BE2C (cell line): Measurements from ENCODE around the gene COPS7A.

Experiments
- DNase-seq: peaks from one replicate; pipeline ENCODE4 v3.0.0-alpha.2; 2020
- H3K27me3 ChIP-seq: fragments of 250-450 bp; sonication (Bioruptor Pico); 2 replicates; pipeline ENCODE4 v1.5.1; 2020; ENCODE audit warnings: mild to moderate bottlenecking
- H3K36me3 ChIP-seq: fragments of 250-450 bp; sonication (Bioruptor Pico); 2 replicates; pipeline ENCODE4 v1.5.1; 2020; ENCODE audit warnings: mild to moderate bottlenecking
- H3K4me1 ChIP-seq: fragments of 250-450 bp; sonication (Bioruptor Pico); 2 replicates; pipeline ENCODE4 v1.5.1; 2020
- H3K4me3 ChIP-seq: 2 replicates; pipeline ENCODE4 v1.5.1; 2011; ENCODE audit warnings: low read depth, low read length
- H3K9me3 ChIP-seq: fragments of 250-450 bp; sonication (Bioruptor Pico); 2 replicates; pipeline ENCODE4 v1.5.1; 2020
- CTCF ChIP-seq: IDR thresholded peaks from 2 replicates; pipeline ENCODE4 v1.5.1; 2012; ENCODE audit warnings: mild to moderate bottlenecking, low read depth, low read length

Gene COPS7A

GRCh38 chr12:6688999-6689882 lies 34.6 kb upstream of the COPS7A start, which contains the start of gene ZNF384:
TSS of gene ZNF384 (minus strand) at chr12:6689375. CDS start at chr12:6679520, 9,855 bp downstream.
- Histone ChIP-seq H3K27me3 (no peaks in the 10 kb centered on the region), H3K4me3 (peak within 1 kb of the TSS; percentile 79), H3K36me3 (peaks cover 10% of the 10 kb centered on the region), H3K4me1 (no peaks in the 10 kb centered on the region), H3K9me3 (no peaks in the 10 kb centered on the region)
- peak; percentile 11; the same call in 1 of the 2 replicates for TF ChIP-seq CTCF
- DNase-seq: peak; percentile 96

- no peak for TF ChIP-seq CTCF
- no peaks in the 10 kb centered on the region for H3K9me3 ChIP-seq
- H3K4me3 ChIP-seq: no peak overlapping the region
- H3K27me3 ChIP-seq: no peaks in the 10 kb centered on the region
- H3K4me1 ChIP-seq: no peaks in the 10 kb centered on the region
- H3K36me3 ChIP-seq: no peaks in the 10 kb centered on the region; the same call in 1 of the 2 replicates
- no peak for DNase-seq
Observed at GRCh38 chr12:6691473-6691872, 32.4 kb upstream of the COPS7A start.

- Histone ChIP-seq H3K4me3 (no peak overlapping the region), H3K9me3 (no peaks in the 10 kb centered on the region), H3K4me1 (no peaks in the 10 kb centered on the region), H3K27me3 (no peaks in the 10 kb centered on the region), H3K36me3 (no peaks in the 10 kb centered on the region)
- no peak for DNase-seq
- TF ChIP-seq CTCF: no peak
Observed at GRCh38 chr12:6692888-6693287, 31.0 kb upstream of the COPS7A start.

- no peaks in the 10 kb centered on the region for H3K36me3 ChIP-seq
- no peaks in the 10 kb centered on the region for H3K4me1 ChIP-seq
Observed at GRCh38 chr12:6693832-6694355, 30.0 kb upstream of the COPS7A start.

GRCh38 chr12:6694701-6695100 lies 29.1 kb upstream of the COPS7A start:
- H3K4me3 ChIP-seq: no peak overlapping the region
- no peak for DNase-seq
- no peak for TF ChIP-seq CTCF
- no peaks in the 10 kb centered on the region for H3K27me3 ChIP-seq
- H3K9me3 ChIP-seq: no peaks in the 10 kb centered on the region
- H3K36me3 ChIP-seq: no peaks in the 10 kb centered on the region
- no peaks in the 10 kb centered on the region for H3K4me1 ChIP-seq

More at GRCh38 chr12:6693832-6694355, 30.0 kb upstream of the COPS7A start:
- H3K9me3 ChIP-seq: no peaks in the 10 kb centered on the region
- DNase-seq: no peak
- TF ChIP-seq CTCF: no peak
- H3K27me3 ChIP-seq: no peaks in the 10 kb centered on the region
- H3K4me3 ChIP-seq: no peak overlapping the region
